CD4-positive, alpha-beta T cell treated with Interleukin-6 at 100 ng/mL for 8 hours (primary cell): ENCODE results near the gene LEP.

ENCODE experiments used
- DNase-seq: peaks from one replicate; pipeline ENCODE4 v3.0.0-alpha.2; 2020; ENCODE audit warnings: mixed read lengths, low spot score

The LEP gene

GRCh38 chr7:128244861-128245260, 3.8 kb downstream of the LEP start:
- DNase-seq, result no peak

GRCh38 chr7:128247108-128247507, 6.0 kb downstream of the LEP start:
- no peak for DNase-seq

- no peak for DNase-seq
Measured at GRCh38 chr7:128247640-128248194, 6.6 kb downstream of the LEP start.

- no peak for DNase-seq
Measured at GRCh38 chr7:128251337-128251736, 10.3 kb downstream of the LEP start.

GRCh38 chr7:128253701-128254100, 12.6 kb downstream of the LEP start:
- no peak for DNase-seq

GRCh38 chr7:128254470-128254869, 13.4 kb downstream of the LEP start:
- DNase-seq, result no peak

- no peak for DNase-seq
Measured at GRCh38 chr7:128255271-128255670, 14.2 kb downstream of the LEP start.

GRCh38 chr7:128257458-128257857, 16.4 kb downstream of the LEP start:
- no peak for DNase-seq

GRCh38 chr7:128259131-128260061, 18.3 kb downstream of the LEP start:
- no peak for DNase-seq

- no peak for DNase-seq
Measured at GRCh38 chr7:128260069-128260795, 19.2 kb downstream of the LEP start.

GRCh38 chr7:128262273-128263028, 21.4 kb downstream of the LEP start:
- DNase-seq, result no peak

- no peak for DNase-seq
Measured at GRCh38 chr7:128263420-128263819, 22.3 kb downstream of the LEP start.

GRCh38 chr7:128264477-128264876, 23.4 kb downstream of the LEP start:
- no peak for DNase-seq

GRCh38 chr7:128265156-128265905, 24.3 kb downstream of the LEP start:
- no peak for DNase-seq

- DNase-seq, result no peak
Measured at GRCh38 chr7:128265906-128266300, 24.8 kb downstream of the LEP start.

- DNase-seq, result no peak
Measured at GRCh38 chr7:128266529-128266882, 25.4 kb downstream of the LEP start.

GRCh38 chr7:128266883-128267594, 26.0 kb downstream of the LEP start:
- no peak for DNase-seq

GRCh38 chr7:128267595-128267924, 26.5 kb downstream of the LEP start:
- no peak for DNase-seq

- DNase-seq, result no peak
Measured at GRCh38 chr7:128268233-128268632, 27.2 kb downstream of the LEP start.

- no peak for DNase-seq
Measured at GRCh38 chr7:128270826-128271272, 29.8 kb downstream of the LEP start.

- no peak for DNase-seq
Measured at GRCh38 chr7:128271471-128271941, 30.4 kb downstream of the LEP start.
